Keratinocyte (primary cell): ENCODE data around the gene SEBOX. TPM values are rescaled to one million over a fixed set of nuclear protein-coding genes. Genes with fewer than 3 reads are reported as not detected.

ENCODE experiments used
- DNase-seq: peaks from one replicate; pipeline ENCODE4 v3.0.0-alpha.2; 2011; ENCODE audit warnings: low read depth, missing footprints, low spot score
- FAIRE-seq: peaks from 2 replicates; lab custom pipeline; 2011; peaks lifted over from hg19 to GRCh38; lab: Jason Lieb, UNC
- H2AFZ ChIP-seq: 2 replicates; pipeline ENCODE4 v1.6.0; 2012; ENCODE audit warnings: low read length, control low read depth, inconsistent platforms; ENCODE audit not compliant: control insufficient read depth
- H3K27ac ChIP-seq: 2 replicates; pipeline ENCODE4 v1.5.1; 2011; ENCODE audit warnings: low read length; ENCODE audit not compliant: control insufficient read depth, insufficient read depth
- H3K27me3 ChIP-seq: 3 replicates; pipeline ENCODE4 v1.6.0; 2011; ENCODE audit warnings: low read length; ENCODE audit not compliant: control insufficient read depth, insufficient read depth; ENCODE audit errors: extremely low read depth
- H3K36me3 ChIP-seq, 2 experiments: 2 replicates in 1 of 2; 3 replicates in 1 of 2; pipeline ENCODE4 v1.5.1; 2011; ENCODE audit warnings: low read length in 2 of 2, mild to moderate bottlenecking in 1 of 2; ENCODE audit not compliant: control insufficient read depth in 2 of 2, insufficient read depth in 2 of 2; ENCODE audit errors: extremely low read depth in 1 of 2
- H3K4me1 ChIP-seq: 3 replicates; pipeline ENCODE4 v1.5.1; 2011; ENCODE audit warnings: low read length; ENCODE audit not compliant: control insufficient read depth, insufficient read depth; ENCODE audit errors: extremely low read depth
- H3K4me2 ChIP-seq: 3 replicates; pipeline ENCODE4 v1.6.0; 2011; ENCODE audit warnings: low read depth, low read length; ENCODE audit not compliant: control insufficient read depth, insufficient read depth; ENCODE audit errors: extremely low read depth
- H3K4me3 ChIP-seq, 3 experiments: fragments of 200-600 bp in 1 of 3; sonication (generic) in 1 of 3; 2 replicates in 2 of 3; 3 replicates in 1 of 3; pipeline ENCODE4 v1.5.1; 2011 to 2016; ENCODE audit warnings: low read length in 3 of 3, mild to moderate bottlenecking in 3 of 3, control low read depth in 2 of 3, inconsistent platforms in 1 of 3, low read depth in 1 of 3, mixed read lengths in 1 of 3, mixed run types in 1 of 3, moderate library complexity in 1 of 3; ENCODE audit not compliant: control insufficient read depth in 2 of 3, insufficient read depth in 2 of 3; ENCODE audit errors: extremely low read depth in 1 of 3
- H3K79me2 ChIP-seq: 2 replicates; pipeline ENCODE4 v1.6.0; 2012; ENCODE audit warnings: low read length; ENCODE audit not compliant: control insufficient read depth, insufficient read depth
- H3K9ac ChIP-seq: 3 replicates; pipeline ENCODE4 v1.6.0; 2011; ENCODE audit warnings: low read length; ENCODE audit not compliant: control insufficient read depth, insufficient read depth; ENCODE audit errors: extremely low read depth
- H3K9me1 ChIP-seq: 3 replicates; pipeline ENCODE4 v1.6.0; 2011; ENCODE audit warnings: low read length; ENCODE audit not compliant: control insufficient read depth, insufficient read depth; ENCODE audit errors: extremely low read depth
- H3K9me3 ChIP-seq: 2 replicates; pipeline ENCODE4 v1.5.1; 2012; ENCODE audit warnings: low read depth, low read length; ENCODE audit not compliant: control insufficient read depth
- H4K20me1 ChIP-seq: 3 replicates; pipeline ENCODE4 v1.6.0; 2011; ENCODE audit warnings: low read length; ENCODE audit not compliant: control insufficient read depth, insufficient read depth; ENCODE audit errors: extremely low read depth
- EZH2 ChIP-seq: IDR thresholded peaks from one replicate; pipeline ENCODE4 v1.6.1; 2012; ENCODE audit warnings: inconsistent platforms, mild to moderate bottlenecking, low read length, moderate library complexity
- dilution Hi-C: fragments of 300-500 bp; cut with MboI; formaldehyde crosslinking; loops from one replicate; pipeline ENCODE4 v1.7.0; 2020; ENCODE audit warnings: low sequenced_read_pairs; ENCODE audit not compliant: extremely low pct_ligation_motif_present
- polyA plus RNA-seq, 5 experiments: library from polyadenylated mRNA; depleted of rRNA in 3 of 5; stranded (reverse) in 3 of 5; stranded (forward) in 1 of 5; unstranded in 1 of 5; fragments of >200 nt; gene quantifications; 1 replicate in 1 of 5; 2 replicates in 3 of 5; 3 replicates in 1 of 5; pipeline versions ENCODE4 v1.2.1 to v1.2.3, GENCODE V29; 2011 to 2012; ENCODE audit warnings: missing spikeins in 2 of 5, low read depth in 1 of 5, low replicate concordance in 1 of 5
- TF ChIP-seq, protein P1 (sequence below), 3 experiments: IDR thresholded peaks in 1 of 3; conservative IDR thresholded peaks in 1 of 3; optimal IDR thresholded peaks in 1 of 3; 2 replicates in 2 of 3; 3 replicates in 1 of 3; pipeline versions ENCODE3 to v1.5.1; 2011; ENCODE audit warnings: low read length in 3 of 3, mild to moderate bottlenecking in 3 of 3, moderate library complexity in 2 of 3, control low read depth in 1 of 3, inconsistent platforms in 1 of 3; ENCODE audit not compliant: insufficient read depth in 2 of 3; ENCODE audit errors: extremely low read depth in 1 of 3

SEBOX gene
- polyA plus RNA-seq, 1 donor (not counting 4 experiments of a cell fraction or from before 2014, with no cell fraction given) = not detected

DNA sequence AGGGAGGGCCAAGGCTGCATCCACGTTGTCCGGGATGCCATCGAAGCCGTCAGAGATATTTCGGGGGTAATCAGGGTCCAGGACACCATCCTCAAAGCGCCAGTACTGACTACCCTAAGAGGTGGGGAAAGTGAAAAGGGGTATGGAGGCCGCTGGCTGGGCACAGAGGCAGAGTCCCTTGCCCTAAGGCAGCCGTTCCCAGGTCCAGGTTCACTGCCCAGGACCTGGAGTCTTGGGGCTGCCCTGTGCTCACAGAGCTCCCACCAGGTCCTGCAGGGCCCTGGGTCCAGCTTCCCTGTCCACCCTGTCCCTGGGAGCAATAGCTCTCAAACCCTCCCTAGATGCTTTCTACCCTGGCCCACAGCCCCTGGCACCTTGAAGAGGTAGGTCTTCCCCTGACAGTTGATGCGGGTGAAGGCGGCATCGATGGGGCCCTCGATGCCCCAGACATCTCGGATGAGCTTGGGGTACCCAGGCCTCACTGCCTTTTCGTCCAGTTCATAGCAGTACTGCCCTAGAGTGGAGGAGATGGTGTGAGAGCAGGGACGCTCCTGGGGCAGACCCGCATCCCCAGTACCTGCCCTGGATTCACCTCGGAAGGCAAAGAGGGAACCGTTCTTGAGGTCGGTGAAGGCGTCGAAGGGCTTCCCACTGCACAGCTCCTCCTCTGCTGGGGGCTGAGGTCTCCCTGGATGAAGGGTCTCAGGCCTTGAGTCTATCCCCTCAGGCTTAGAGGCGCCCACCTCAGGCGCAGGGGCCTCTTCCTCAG, 4.1 kb upstream of the SEBOX start:
- dilution Hi-C loops = no loop called here
- FAIRE-seq (no peak), DNase-seq (no peak)
- H3K36me3 ChIP-seq = peaks cover 0 to 7% of the 10 kb centered on the region in 2 experiments
- peaks cover 18% of the 10 kb centered on the region for H3K27me3 ChIP-seq
- no peaks in the 10 kb centered on the region for H3K9me3 ChIP-seq
- TF ChIP-seq, protein P1, sequence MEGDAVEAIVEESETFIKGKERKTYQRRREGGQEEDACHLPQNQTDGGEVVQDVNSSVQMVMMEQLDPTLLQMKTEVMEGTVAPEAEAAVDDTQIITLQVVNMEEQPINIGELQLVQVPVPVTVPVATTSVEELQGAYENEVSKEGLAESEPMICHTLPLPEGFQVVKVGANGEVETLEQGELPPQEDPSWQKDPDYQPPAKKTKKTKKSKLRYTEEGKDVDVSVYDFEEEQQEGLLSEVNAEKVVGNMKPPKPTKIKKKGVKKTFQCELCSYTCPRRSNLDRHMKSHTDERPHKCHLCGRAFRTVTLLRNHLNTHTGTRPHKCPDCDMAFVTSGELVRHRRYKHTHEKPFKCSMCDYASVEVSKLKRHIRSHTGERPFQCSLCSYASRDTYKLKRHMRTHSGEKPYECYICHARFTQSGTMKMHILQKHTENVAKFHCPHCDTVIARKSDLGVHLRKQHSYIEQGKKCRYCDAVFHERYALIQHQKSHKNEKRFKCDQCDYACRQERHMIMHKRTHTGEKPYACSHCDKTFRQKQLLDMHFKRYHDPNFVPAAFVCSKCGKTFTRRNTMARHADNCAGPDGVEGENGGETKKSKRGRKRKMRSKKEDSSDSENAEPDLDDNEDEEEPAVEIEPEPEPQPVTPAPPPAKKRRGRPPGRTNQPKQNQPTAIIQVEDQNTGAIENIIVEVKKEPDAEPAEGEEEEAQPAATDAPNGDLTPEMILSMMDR (optimal IDR thresholded peaks at IDR 0.05 in 1 of 3, IDR thresholded peaks at IDR 0.05 in 1 of 3, conservative IDR thresholded peaks at IDR 0.05 in 1 of 3; ENCODE audit: extremely low read depth in 1 of 3, insufficient read depth in 2 of 3, low read length in 3 of 3) = no peak
- no peak for TF ChIP-seq EZH2
- H3K27ac ChIP-seq = no peak overlapping the region
- H3K4me1 ChIP-seq = peaks cover 8% of the 10 kb centered on the region
- no peak overlapping the region for H3K9ac ChIP-seq
- H3K79me2 ChIP-seq = no peaks in the 10 kb centered on the region
- no peak overlapping the region for H2AFZ ChIP-seq
- H4K20me1 ChIP-seq = no peaks in the 10 kb centered on the region
- H3K4me2 ChIP-seq = no peak overlapping the region
- H3K4me3 ChIP-seq = no peak overlapping the region
- H3K9me1 ChIP-seq = no peaks in the 10 kb centered on the region

DNA sequence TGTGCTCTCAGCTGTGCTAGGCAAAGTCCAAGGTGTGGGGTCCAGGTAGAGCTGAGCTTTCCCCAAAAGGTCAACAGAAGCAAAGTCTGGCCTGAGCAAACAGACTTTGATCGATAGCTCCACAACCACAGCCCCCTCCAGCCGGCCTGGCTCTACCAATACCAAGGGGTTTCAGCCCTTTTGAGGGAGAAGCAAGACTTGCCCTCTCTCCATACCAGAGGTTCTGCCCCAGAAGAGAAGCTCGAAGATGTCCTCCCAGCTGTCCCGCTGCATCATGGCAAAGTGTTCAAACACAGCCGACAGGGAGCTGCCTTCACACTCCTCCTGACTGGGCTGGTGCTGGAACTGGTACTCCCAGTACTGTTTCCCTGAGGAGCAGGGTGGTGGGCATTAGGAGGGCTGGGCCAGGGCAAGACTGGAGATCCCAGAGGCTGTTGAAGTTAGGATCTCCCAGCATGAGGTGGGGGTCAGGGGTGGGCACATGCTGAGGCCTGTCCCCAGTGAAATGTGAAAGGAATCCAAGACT, 3.4 kb upstream of the SEBOX start:
- Histone ChIP-seq H3K4me2 (no peak overlapping the region), H3K36me3 (peaks cover 5 to 10% of the 10 kb centered on the region in 2 experiments), H3K4me1 (peaks cover 8% of the 10 kb centered on the region), H2AFZ (no peak overlapping the region), H4K20me1 (no peaks in the 10 kb centered on the region), H3K9me3 (no peaks in the 10 kb centered on the region), H3K79me2 (no peaks in the 10 kb centered on the region), H3K4me3 (no peak overlapping the region), H3K27ac (no peak overlapping the region), H3K9ac (no peak overlapping the region), H3K9me1 (no peaks in the 10 kb centered on the region), H3K27me3 (peaks cover 17% of the 10 kb centered on the region)
- dilution Hi-C loops = no loop called here
- FAIRE-seq (no peak), DNase-seq (no peak)
- no peak for TF ChIP-seq EZH2
- TF ChIP-seq, protein P1 (optimal IDR thresholded peaks at IDR 0.05 in 1 of 3, IDR thresholded peaks at IDR 0.05 in 1 of 3, conservative IDR thresholded peaks at IDR 0.05 in 1 of 3; ENCODE audit: extremely low read depth in 1 of 3, insufficient read depth in 2 of 3, low read length in 3 of 3) = no peak
